Keratinocyte (primary cell): Measurements from ENCODE around the gene DYNC1I1. TPM values are rescaled to one million over a fixed set of nuclear protein-coding genes. Genes with fewer than 3 reads are reported as not detected.

Source experiments
- DNase-seq: peaks from one replicate; pipeline ENCODE4 v3.0.0-alpha.2; 2011; ENCODE audit warnings: low read depth, missing footprints, low spot score
- FAIRE-seq: peaks from 2 replicates; lab custom pipeline; 2011; peaks lifted over from hg19 to GRCh38; lab: Jason Lieb, UNC
- H2AFZ ChIP-seq: 2 replicates; pipeline ENCODE4 v1.6.0; 2012; ENCODE audit warnings: low read length, control low read depth, inconsistent platforms; ENCODE audit not compliant: control insufficient read depth
- H3K27ac ChIP-seq: 2 replicates; pipeline ENCODE4 v1.5.1; 2011; ENCODE audit warnings: low read length; ENCODE audit not compliant: control insufficient read depth, insufficient read depth
- H3K27me3 ChIP-seq: 3 replicates; pipeline ENCODE4 v1.6.0; 2011; ENCODE audit warnings: low read length; ENCODE audit not compliant: control insufficient read depth, insufficient read depth; ENCODE audit errors: extremely low read depth
- H3K36me3 ChIP-seq, 2 experiments: 2 replicates in 1 of 2; 3 replicates in 1 of 2; pipeline ENCODE4 v1.5.1; 2011; ENCODE audit warnings: low read length in 2 of 2, mild to moderate bottlenecking in 1 of 2; ENCODE audit not compliant: control insufficient read depth in 2 of 2, insufficient read depth in 2 of 2; ENCODE audit errors: extremely low read depth in 1 of 2
- H3K4me1 ChIP-seq: 3 replicates; pipeline ENCODE4 v1.5.1; 2011; ENCODE audit warnings: low read length; ENCODE audit not compliant: control insufficient read depth, insufficient read depth; ENCODE audit errors: extremely low read depth
- H3K4me2 ChIP-seq: 3 replicates; pipeline ENCODE4 v1.6.0; 2011; ENCODE audit warnings: low read depth, low read length; ENCODE audit not compliant: control insufficient read depth, insufficient read depth; ENCODE audit errors: extremely low read depth
- H3K4me3 ChIP-seq, 3 experiments: fragments of 200-600 bp in 1 of 3; sonication (generic) in 1 of 3; 2 replicates in 2 of 3; 3 replicates in 1 of 3; pipeline ENCODE4 v1.5.1; 2011 to 2016; ENCODE audit warnings: low read length in 3 of 3, mild to moderate bottlenecking in 3 of 3, control low read depth in 2 of 3, inconsistent platforms in 1 of 3, low read depth in 1 of 3, mixed read lengths in 1 of 3, mixed run types in 1 of 3, moderate library complexity in 1 of 3; ENCODE audit not compliant: control insufficient read depth in 2 of 3, insufficient read depth in 2 of 3; ENCODE audit errors: extremely low read depth in 1 of 3
- H3K79me2 ChIP-seq: 2 replicates; pipeline ENCODE4 v1.6.0; 2012; ENCODE audit warnings: low read length; ENCODE audit not compliant: control insufficient read depth, insufficient read depth
- H3K9ac ChIP-seq: 3 replicates; pipeline ENCODE4 v1.6.0; 2011; ENCODE audit warnings: low read length; ENCODE audit not compliant: control insufficient read depth, insufficient read depth; ENCODE audit errors: extremely low read depth
- H3K9me1 ChIP-seq: 3 replicates; pipeline ENCODE4 v1.6.0; 2011; ENCODE audit warnings: low read length; ENCODE audit not compliant: control insufficient read depth, insufficient read depth; ENCODE audit errors: extremely low read depth
- H3K9me3 ChIP-seq: 2 replicates; pipeline ENCODE4 v1.5.1; 2012; ENCODE audit warnings: low read depth, low read length; ENCODE audit not compliant: control insufficient read depth
- H4K20me1 ChIP-seq: 3 replicates; pipeline ENCODE4 v1.6.0; 2011; ENCODE audit warnings: low read length; ENCODE audit not compliant: control insufficient read depth, insufficient read depth; ENCODE audit errors: extremely low read depth
- CTCF ChIP-seq, 3 experiments: IDR thresholded peaks in 1 of 3; conservative IDR thresholded peaks in 1 of 3; optimal IDR thresholded peaks in 1 of 3; 2 replicates in 2 of 3; 3 replicates in 1 of 3; pipeline versions ENCODE3 to v1.5.1; 2011; ENCODE audit warnings: low read length in 3 of 3, mild to moderate bottlenecking in 3 of 3, moderate library complexity in 2 of 3, control low read depth in 1 of 3, inconsistent platforms in 1 of 3; ENCODE audit not compliant: insufficient read depth in 2 of 3; ENCODE audit errors: extremely low read depth in 1 of 3
- EZH2 ChIP-seq: IDR thresholded peaks from one replicate; pipeline ENCODE4 v1.6.1; 2012; ENCODE audit warnings: inconsistent platforms, mild to moderate bottlenecking, low read length, moderate library complexity
- dilution Hi-C: fragments of 300-500 bp; cut with MboI; formaldehyde crosslinking; loops from one replicate; pipeline ENCODE4 v1.7.0; 2020; ENCODE audit warnings: low sequenced_read_pairs; ENCODE audit not compliant: extremely low pct_ligation_motif_present
- polyA plus RNA-seq, 5 experiments: library from polyadenylated mRNA; depleted of rRNA in 3 of 5; stranded (reverse) in 3 of 5; stranded (forward) in 1 of 5; unstranded in 1 of 5; fragments of >200 nt; gene quantifications; 1 replicate in 1 of 5; 2 replicates in 3 of 5; 3 replicates in 1 of 5; pipeline versions ENCODE4 v1.2.1 to v1.2.3, GENCODE V29; 2011 to 2012; ENCODE audit warnings: missing spikeins in 2 of 5, low read depth in 1 of 5, low replicate concordance in 1 of 5

Gene DYNC1I1
- polyA plus RNA-seq, 1 donor (not counting 4 experiments of a cell fraction or from before 2014, with no cell fraction given): 0.10 TPM

- H3K4me2 ChIP-seq: no peak overlapping the region
- FAIRE-seq (no peak), DNase-seq (no peak)
- H3K79me2 ChIP-seq: no peaks in the 10 kb centered on the region
- H3K4me1 ChIP-seq: no peaks in the 10 kb centered on the region
- no peak overlapping the region for H3K27ac ChIP-seq
- no peaks in the 10 kb centered on the region for H3K9me1 ChIP-seq
- no peaks in the 10 kb centered on the region for H3K27me3 ChIP-seq
- H3K4me3 ChIP-seq: no peak overlapping the region
- H3K36me3 ChIP-seq: no peaks in the 10 kb centered on the region
- H3K9me3 ChIP-seq: no peaks in the 10 kb centered on the region
- no peak overlapping the region for H3K9ac ChIP-seq
- no peak overlapping the region for H2AFZ ChIP-seq
- H4K20me1 ChIP-seq: no peaks in the 10 kb centered on the region
- TF ChIP-seq CTCF (optimal IDR thresholded peaks at IDR 0.05 in 1 of 3, IDR thresholded peaks at IDR 0.05 in 1 of 3, conservative IDR thresholded peaks at IDR 0.05 in 1 of 3; ENCODE audit: extremely low read depth in 1 of 3, insufficient read depth in 2 of 3, low read length in 3 of 3) (no peak), EZH2 (no peak)
- dilution Hi-C loops: no loop called here
Observed at GRCh38 chr7:95784796-95785195, 12.4 kb downstream of the DYNC1I1 start.

GRCh38 chr7:95788258-95788657 lies 15.9 kb downstream of the DYNC1I1 start:
- H3K4me3 ChIP-seq: no peak overlapping the region
- H4K20me1 ChIP-seq: no peaks in the 10 kb centered on the region
- no peak overlapping the region for H3K4me2 ChIP-seq
- no peak overlapping the region for H3K9ac ChIP-seq
- no peak overlapping the region for H2AFZ ChIP-seq
- no peaks in the 10 kb centered on the region for H3K79me2 ChIP-seq
- no peaks in the 10 kb centered on the region for H3K4me1 ChIP-seq
- TF ChIP-seq EZH2 (no peak), CTCF (optimal IDR thresholded peaks at IDR 0.05 in 1 of 3, IDR thresholded peaks at IDR 0.05 in 1 of 3, conservative IDR thresholded peaks at IDR 0.05 in 1 of 3; ENCODE audit: extremely low read depth in 1 of 3, insufficient read depth in 2 of 3, low read length in 3 of 3) (no peak)
- no peaks in the 10 kb centered on the region for H3K36me3 ChIP-seq
- dilution Hi-C loops: no loop called here
- H3K9me1 ChIP-seq: no peaks in the 10 kb centered on the region
- H3K9me3 ChIP-seq: no peaks in the 10 kb centered on the region
- DNase-seq (no peak), FAIRE-seq (no peak)
- no peak overlapping the region for H3K27ac ChIP-seq
- no peaks in the 10 kb centered on the region for H3K27me3 ChIP-seq
